Ishikawa (cell line): Measurements from ENCODE around the gene CNTN2.

Experiments used
- CEBPB ChIP-seq: IDR thresholded peaks from 2 replicates; pipeline ENCODE4 v1.6.1; 2012
- CREB1 ChIP-seq: IDR thresholded peaks from 2 replicates; pipeline ENCODE4 v1.6.1; 2012; ENCODE audit warnings: low read depth
- EGR1 ChIP-seq: IDR thresholded peaks from 2 replicates; pipeline ENCODE4 v1.6.1; 2012
- EP300 ChIP-seq: IDR thresholded peaks from 2 replicates; pipeline ENCODE4 v1.6.1; 2012; ENCODE audit warnings: borderline replicate concordance
- FOXM1 ChIP-seq: IDR thresholded peaks from 2 replicates; pipeline ENCODE4 v1.6.1; 2012; ENCODE audit warnings: low read depth, borderline replicate concordance
- MAX ChIP-seq: IDR thresholded peaks from 2 replicates; pipeline ENCODE4 v1.6.1; 2012
- NFIC ChIP-seq: IDR thresholded peaks from 2 replicates; pipeline ENCODE4 v1.6.1; 2012
- RAD21 ChIP-seq: IDR thresholded peaks from 2 replicates; pipeline ENCODE4 v1.6.1; 2012; ENCODE audit warnings: low read depth
- REST ChIP-seq: IDR thresholded peaks from 2 replicates; pipeline ENCODE4 v1.6.1; 2012; ENCODE audit warnings: low read depth, mild to moderate bottlenecking
- TAF1 ChIP-seq: IDR thresholded peaks from 2 replicates; pipeline ENCODE4 v1.6.1; 2012; ENCODE audit warnings: low read depth, mild to moderate bottlenecking
- TCF12 ChIP-seq: IDR thresholded peaks from 2 replicates; pipeline ENCODE4 v1.6.1; 2012; ENCODE audit warnings: low read depth
- TEAD4 ChIP-seq: IDR thresholded peaks from 2 replicates; pipeline ENCODE4 v1.6.1; 2012
- USF1 ChIP-seq: IDR thresholded peaks from 2 replicates; pipeline ENCODE4 v1.6.1; 2012
- YY1 ChIP-seq: IDR thresholded peaks from 2 replicates; pipeline ENCODE4 v1.6.1; 2012; ENCODE audit warnings: low read depth
- ZBTB7A ChIP-seq: IDR thresholded peaks from 2 replicates; pipeline ENCODE4 v1.6.1; 2012; ENCODE audit warnings: low read depth

Gene CNTN2

GRCh38 chr1:205109711-205110110, 66.7 kb downstream of the CNTN2 start:
- no peak for TF ChIP-seq TEAD4
- TF ChIP-seq RAD21, result no peak
- TF ChIP-seq USF1, result no peak
- no peak for TF ChIP-seq REST
- TF ChIP-seq ZBTB7A, result no peak
- TF ChIP-seq EP300, result no peak
- TF ChIP-seq EGR1, result no peak
- no peak for TF ChIP-seq YY1

- no peak for TF ChIP-seq EP300
- no peak for TF ChIP-seq ZBTB7A
- TF ChIP-seq USF1, result no peak
- TF ChIP-seq YY1, result no peak
- TF ChIP-seq TAF1, result no peak
- TF ChIP-seq MAX, result no peak
- TF ChIP-seq RAD21, result no peak
- TF ChIP-seq FOXM1, result no peak
- no peak for TF ChIP-seq TEAD4
- no peak for TF ChIP-seq TCF12
Observed at GRCh38 chr1:205111354-205111753, 68.3 kb downstream of the CNTN2 start.

- no peak for TF ChIP-seq USF1
- TF ChIP-seq ZBTB7A, result no peak
- no peak for TF ChIP-seq TEAD4
- no peak for TF ChIP-seq YY1
- no peak for TF ChIP-seq TCF12
- no peak for TF ChIP-seq NFIC
- no peak for TF ChIP-seq CEBPB
- no peak for TF ChIP-seq RAD21
- no peak for TF ChIP-seq EGR1
- no peak for TF ChIP-seq CREB1
- no peak for TF ChIP-seq FOXM1
- TF ChIP-seq EP300, result no peak
- no peak for TF ChIP-seq REST
- no peak for TF ChIP-seq TAF1
- TF ChIP-seq MAX, result no peak
Observed at GRCh38 chr1:205118752-205119151, 75.7 kb downstream of the CNTN2 start.

GRCh38 chr1:205121660-205122488, 78.9 kb downstream of the CNTN2 start, which contains the start of gene RBBP5:
Gene RBBP5, minus strand, starts transcription at chr1:205121978. Its CDS starts 105 bp downstream, at chr1:205121873.
- peak; percentile 81 for TF ChIP-seq MAX
- no peak; the same call in 1 of the 2 replicates for TF ChIP-seq CREB1
- TF ChIP-seq RAD21, result peak; percentile 31; the same call in 1 of the 2 replicates
- no peak for TF ChIP-seq ZBTB7A
- TF ChIP-seq TAF1, result peak; percentile 63
- TF ChIP-seq TEAD4, result peak; percentile 64
- no peak; the same call in 1 of the 2 replicates for TF ChIP-seq EP300
- peak; percentile 74 for TF ChIP-seq USF1
- peak; percentile 68; the same call in 1 of the 2 replicates for TF ChIP-seq FOXM1
- TF ChIP-seq EGR1, result no peak; the same call in 1 of the 2 replicates
- TF ChIP-seq YY1, result peak; percentile 85
- TF ChIP-seq REST, result no peak
- peak; percentile 45 for TF ChIP-seq NFIC
- peak; percentile 32; the same call in 1 of the 2 replicates for TF ChIP-seq CEBPB
- peak; percentile 79 for TF ChIP-seq TCF12
